Measurements from ENCODE around the gene LPA. TPM values are rescaled to one million over a fixed set of nuclear protein-coding genes. Genes with fewer than 3 reads are reported as not detected.
"Not testable (repeated sequence)": the region's sequence is repeated elsewhere in the genome, so short reads cannot be mapped to it uniquely, and the experiment has no call there.

The LPA gene
- under 1 TPM in 2 of 4 donors, not detected in 2; 0.48 to 0.55 TPM for total RNA-seq

- in situ Hi-C loops (cut with MboI; ENCODE audit: low pct_ligation_motif_present in 1 of 4, low pct_unique_long_range_greater_than_20kb in 1 of 4, low sequenced_read_pairs in 3 of 4); H3K27me3 ChIP-seq; H3K9me3 ChIP-seq; H3K4me3 ChIP-seq; H3K4me1 ChIP-seq; H3K36me3 ChIP-seq; DNase-seq; intact Hi-C loops (cut with DNase I; ENCODE audit: low total_unique reads); H3K27ac ChIP-seq: not testable (repeated sequence)
- WGBS, 2 donors (ENCODE audit: low coverage in 1 of 2): 40 to 64% methylated on average over 1 of the region's 1 CpG
Observed at GRCh38 chr6:160664198-160664597, at the start of gene LPA. TSS of gene LPA (minus strand) at chr6:160664275. CDS start at chr6:160664214, 61 bp downstream.

- H3K27ac ChIP-seq; intact Hi-C loops (cut with DNase I; ENCODE audit: low total_unique reads); H3K36me3 ChIP-seq; DNase-seq; H3K9me3 ChIP-seq; in situ Hi-C loops (cut with MboI; ENCODE audit: low pct_ligation_motif_present in 1 of 4, low pct_unique_long_range_greater_than_20kb in 1 of 4, low sequenced_read_pairs in 3 of 4); H3K27me3 ChIP-seq; H3K4me1 ChIP-seq; H3K4me3 ChIP-seq: not testable (repeated sequence)
Observed at GRCh38 chr6:160708993-160709392, 44.9 kb upstream of the LPA start.

- H3K4me1 ChIP-seq; H3K4me3 ChIP-seq; in situ Hi-C loops (cut with MboI; ENCODE audit: low pct_ligation_motif_present in 1 of 4, low pct_unique_long_range_greater_than_20kb in 1 of 4, low sequenced_read_pairs in 3 of 4); H3K9me3 ChIP-seq; intact Hi-C loops (cut with DNase I; ENCODE audit: low total_unique reads); H3K27me3 ChIP-seq; DNase-seq; H3K36me3 ChIP-seq; H3K27ac ChIP-seq: not testable (repeated sequence)
- WGBS, 2 donors (ENCODE audit: low coverage in 1 of 2): 65 to 69% methylated on average over 5 to 7 of the region's 7 CpGs
Observed at GRCh38 chr6:160704688-160705087, 40.6 kb upstream of the LPA start.

- H3K4me3 ChIP-seq; H3K4me1 ChIP-seq; in situ Hi-C loops (cut with MboI; ENCODE audit: low pct_ligation_motif_present in 1 of 4, low pct_unique_long_range_greater_than_20kb in 1 of 4, low sequenced_read_pairs in 3 of 4); H3K27ac ChIP-seq; DNase-seq; H3K36me3 ChIP-seq; H3K9me3 ChIP-seq; intact Hi-C loops (cut with DNase I; ENCODE audit: low total_unique reads); H3K27me3 ChIP-seq: not testable (repeated sequence)
- WGBS, 2 donors (ENCODE audit: low coverage in 1 of 2): 65 to 71% methylated on average over 2 to 6 of the region's 6 CpGs
Observed at GRCh38 chr6:160701918-160702680, 38.0 kb upstream of the LPA start, which contains the start of gene PLG. TSS of gene PLG (plus strand) at chr6:160702244. CDS start at chr6:160702305, 61 bp downstream.

GRCh38 chr6:160697826-160698225 is 33.8 kb upstream of the LPA start:
- Histone ChIP-seq H3K27ac (no peak overlapping the region), H3K27me3 (no peaks in the 10 kb centered on the region), H3K9me3 (no peaks in the 10 kb centered on the region), H3K36me3 (no peaks in the 10 kb centered on the region), H3K4me1 (no peaks in the 10 kb centered on the region), H3K4me3 (no peak overlapping the region)
- WGBS, 2 donors (ENCODE audit: low coverage in 1 of 2): 65 to 80% methylated on average over 2 to 6 of the region's 6 CpGs
- intact Hi-C loops (cut with DNase I; ENCODE audit: low total_unique reads): no loop called here
- in situ Hi-C loops (cut with MboI; ENCODE audit: low pct_ligation_motif_present in 1 of 4, low pct_unique_long_range_greater_than_20kb in 1 of 4, low sequenced_read_pairs in 3 of 4): no loop called here
- no peak for DNase-seq
- no peak for TF ChIP-seq CTCF (IDR thresholded peaks at IDR 0.05)
- TF ChIP-seq POLR2A (IDR thresholded peaks at IDR 0.05): no peak
- TF ChIP-seq EP300 (IDR thresholded peaks at IDR 0.05; ENCODE audit: low read depth): no peak
- TF ChIP-seq POLR2AphosphoS5 (IDR thresholded peaks at IDR 0.05): no peak

GRCh38 chr6:160696884-160697283 is 32.8 kb upstream of the LPA start:
- H3K9me3 ChIP-seq; H3K27ac ChIP-seq; H3K4me3 ChIP-seq; H3K4me1 ChIP-seq; intact Hi-C loops (cut with DNase I; ENCODE audit: low total_unique reads); DNase-seq; H3K27me3 ChIP-seq; H3K36me3 ChIP-seq; in situ Hi-C loops (cut with MboI; ENCODE audit: low pct_ligation_motif_present in 1 of 4, low pct_unique_long_range_greater_than_20kb in 1 of 4, low sequenced_read_pairs in 3 of 4): not testable (repeated sequence)
- WGBS, 2 donors (ENCODE audit: low coverage in 1 of 2): 52 to 64% methylated on average over 3 of the region's 3 CpGs

GRCh38 chr6:160695622-160696021 is 31.5 kb upstream of the LPA start:
- H3K27me3 ChIP-seq; intact Hi-C loops (cut with DNase I; ENCODE audit: low total_unique reads); H3K4me3 ChIP-seq; H3K4me1 ChIP-seq; DNase-seq; H3K27ac ChIP-seq; H3K36me3 ChIP-seq; in situ Hi-C loops (cut with MboI; ENCODE audit: low pct_ligation_motif_present in 1 of 4, low pct_unique_long_range_greater_than_20kb in 1 of 4, low sequenced_read_pairs in 3 of 4); H3K9me3 ChIP-seq: not testable (repeated sequence)
- WGBS, 2 donors (ENCODE audit: low coverage in 1 of 2): 69 to 83% methylated on average over 2 of the region's 2 CpGs

- H3K27ac ChIP-seq; H3K36me3 ChIP-seq; in situ Hi-C loops (cut with MboI; ENCODE audit: low pct_ligation_motif_present in 1 of 4, low pct_unique_long_range_greater_than_20kb in 1 of 4, low sequenced_read_pairs in 3 of 4); H3K27me3 ChIP-seq; intact Hi-C loops (cut with DNase I; ENCODE audit: low total_unique reads); H3K4me3 ChIP-seq; H3K9me3 ChIP-seq; DNase-seq; H3K4me1 ChIP-seq: not testable (repeated sequence)
Observed at GRCh38 chr6:160695025-160695424, 30.9 kb upstream of the LPA start.
